Thyroid gland (tissue), 4 donors: ENCODE measurements around the gene ZBTB16. TPM values are rescaled to one million over a fixed set of nuclear protein-coding genes. Genes with fewer than 3 reads are reported as not detected.

Experiments
- DNase-seq, 2 donors: peaks; one replicate each; pipeline ENCODE4 v3.0.0-alpha.2; 2019
- H3K27ac ChIP-seq, 3 donors: fragments of 200-600 bp; sonication (generic); 1 replicate in 2 of 3; 2 replicates in 1 of 3; pipeline ENCODE4 v1.5.1; 2016 to 2019; ENCODE audit warnings: mild to moderate bottlenecking in 1 of 3, moderate library complexity in 1 of 3
- H3K27me3 ChIP-seq: fragments of 200-600 bp; sonication (generic); one replicate; pipeline ENCODE4 v1.5.1; 2019
- H3K36me3 ChIP-seq, 2 donors: fragments of 200-600 bp; sonication (generic); one replicate each; pipeline ENCODE4 v1.5.1; 2016 to 2019
- H3K4me1 ChIP-seq, 2 donors: fragments of 200-600 bp; sonication (generic); one replicate each; pipeline ENCODE4 v1.5.1; 2017 to 2019
- H3K4me3 ChIP-seq, 3 donors: fragments of 200-600 bp; sonication (generic); replicated peaks in 1 of 3; 1 replicate in 2 of 3; 2 replicates in 1 of 3; pipeline ENCODE4 v1.5.1; 2016; ENCODE audit warnings: mild to moderate bottlenecking in 1 of 3
- H3K9me3 ChIP-seq: fragments of 200-600 bp; sonication (generic); one replicate; pipeline ENCODE4 v1.5.1; 2017
- CTCF ChIP-seq, 6 experiments: fragments of 200-600 bp in 3 of 6; fragments of 450-650 bp in 3 of 6; sonication (generic) in 3 of 6; IDR thresholded peaks; one replicate each; pipeline ENCODE4 v1.5.1; 2016 to 2019; ENCODE audit warnings: antibody characterized with exemption in 6 of 6, mild to moderate bottlenecking in 2 of 6, inconsistent platforms in 1 of 6, moderate library complexity in 1 of 6
- POLR2A ChIP-seq, 2 donors: fragments of 450-650 bp; IDR thresholded peaks; one replicate each; pipeline ENCODE4 v1.6.1; 2017; ENCODE audit warnings: antibody characterized with exemption in 2 of 2, mild to moderate bottlenecking in 2 of 2, moderate library complexity in 1 of 2
- WGBS, 2 donors: methylation state at CpG; one replicate each; pipeline ENCODE4 v1.1.5; 2017; 5-methylcytosine and 5-hydroxymethylcytosine counted together
- intact Hi-C: fragments of 100-400 bp; cut with DNase I; formaldehyde crosslinking; loops from one replicate; pipeline ENCODE4 v1.15.1; 2023
- total RNA-seq, 4 donors: library from RNA; depleted of rRNA; stranded (reverse); fragments of >200 nt; gene quantifications; one replicate each; pipeline ENCODE4 v1.2.3, GENCODE V29; 2016

Gene ZBTB16
- total RNA-seq, 4 donors from 2014 or later: 157 to 385 (median 177) TPM

- no peaks in the 10 kb centered on the region for H3K36me3 ChIP-seq
- TF ChIP-seq CTCF (IDR thresholded peaks at IDR 0.05): no peak
- no peak for TF ChIP-seq POLR2A (IDR thresholded peaks at IDR 0.05)
- 64 to 66% methylated on average over 5 of the region's 5 CpGs for WGBS, 2 donors
Observed at GRCh38 chr11:114148013-114148382, 88.5 kb downstream of the ZBTB16 start.

DNA sequence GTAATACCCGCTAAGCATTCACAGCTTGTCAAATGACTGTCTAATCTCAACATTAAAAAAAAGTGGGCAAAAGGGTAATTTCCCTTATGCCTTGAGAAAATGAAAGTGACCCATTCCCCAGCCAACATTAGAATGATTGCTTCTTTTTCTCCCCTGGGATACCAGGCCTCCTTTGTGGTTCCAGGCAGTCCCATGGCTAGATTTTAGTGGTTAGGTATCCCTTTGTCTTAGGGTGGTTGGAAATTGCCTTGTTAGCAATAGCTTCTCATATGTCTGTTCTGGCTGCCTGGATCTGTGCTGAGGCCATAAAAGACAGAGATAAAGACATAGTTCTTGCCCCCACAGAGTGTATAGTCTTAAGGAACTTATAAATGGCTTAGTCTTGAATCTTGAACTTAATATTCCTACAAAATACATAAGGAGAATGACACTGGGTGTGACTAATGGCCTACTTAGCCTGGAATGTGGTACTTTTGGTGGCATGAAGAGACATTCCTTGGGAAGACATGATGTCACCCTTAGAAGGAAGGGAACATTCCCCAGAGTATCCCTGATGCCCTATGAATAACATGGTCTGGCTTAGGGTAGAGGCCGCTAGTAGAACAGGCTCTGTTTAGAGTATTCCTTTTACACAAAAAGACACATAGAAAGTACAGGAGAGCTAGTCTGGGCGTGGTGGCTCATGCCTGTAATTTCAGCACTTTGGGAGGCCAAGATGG, 90.3 kb downstream of the ZBTB16 start:
- Histone ChIP-seq H3K9me3 (no peaks in the 10 kb centered on the region), H3K4me3 (no peak overlapping the region), H3K27ac (peak overlapping the region; percentile 42 to 100 (median 53)), H3K27me3 (no peaks in the 10 kb centered on the region), H3K4me1 (peaks cover 64 to 91% of the 10 kb centered on the region in 2 donors), H3K36me3 (no peaks in the 10 kb centered on the region)
- no peak for DNase-seq
- TF ChIP-seq CTCF (IDR thresholded peaks at IDR 0.05) (no peak), POLR2A (IDR thresholded peaks at IDR 0.05) (no peak)
- intact Hi-C loops: no loop called here
- 93 to 97% methylated on average over 3 of the region's 3 CpGs for WGBS, 2 donors

More at GRCh38 chr11:114148013-114148382, 88.5 kb downstream of the ZBTB16 start:
- DNase-seq: no peak
- intact Hi-C loops: no loop called here
- Histone ChIP-seq H3K27ac (peak overlapping the region; percentile 20 to 60 (median 26)), H3K4me1 (peaks cover 57 to 91% of the 10 kb centered on the region in 2 donors), H3K27me3 (no peaks in the 10 kb centered on the region), H3K9me3 (no peaks in the 10 kb centered on the region), H3K4me3 (no peak overlapping the region)

DNA sequence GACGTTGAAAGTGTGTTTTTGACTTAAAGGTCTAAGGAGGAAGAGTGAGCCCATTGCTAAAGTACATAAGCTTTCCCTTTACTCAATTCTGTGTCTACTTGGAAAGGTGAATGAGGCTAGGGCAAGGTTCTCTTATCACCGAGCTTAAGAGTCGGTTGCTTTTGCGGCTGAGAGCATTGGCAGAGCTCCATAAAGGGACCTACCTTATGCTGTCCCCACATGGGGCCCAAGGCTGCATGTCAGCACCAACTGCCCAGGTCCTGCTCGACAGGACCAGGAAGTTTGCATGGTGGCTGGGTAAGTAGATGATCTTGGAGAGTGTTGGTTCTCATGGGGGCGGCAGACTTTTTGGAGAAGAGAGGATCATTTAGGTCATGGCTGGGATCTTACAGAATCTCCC, 91.2 kb downstream of the ZBTB16 start:
- peaks cover 73 to 97% of the 10 kb centered on the region in 2 donors for H3K4me1 ChIP-seq
- H3K27ac ChIP-seq: peak overlapping the region; percentile 42 to 100 (median 53)
- intact Hi-C loops: no loop called here
- no peak overlapping the region for H3K4me3 ChIP-seq
- H3K36me3 ChIP-seq: no peaks in the 10 kb centered on the region
- 65 to 67% methylated on average over 6 of the region's 6 CpGs for WGBS, 2 donors
- H3K9me3 ChIP-seq: no peaks in the 10 kb centered on the region
- TF ChIP-seq POLR2A (IDR thresholded peaks at IDR 0.05): no peak
- no peak for TF ChIP-seq CTCF (IDR thresholded peaks at IDR 0.05)
- H3K27me3 ChIP-seq: no peaks in the 10 kb centered on the region
- no peak for DNase-seq

GRCh38 chr11:114151631-114152030, 92.1 kb downstream of the ZBTB16 start:
- H3K4me1 ChIP-seq: peaks cover 76 to 99% of the 10 kb centered on the region in 2 donors
- peaks cover 0 to 5% of the 10 kb centered on the region in 2 donors for H3K36me3 ChIP-seq
- H3K9me3 ChIP-seq: no peaks in the 10 kb centered on the region
- H3K27me3 ChIP-seq: no peaks in the 10 kb centered on the region
- H3K4me3 ChIP-seq: no peak overlapping the region
- no peak for TF ChIP-seq CTCF (IDR thresholded peaks at IDR 0.05)
- no peak for TF ChIP-seq POLR2A (IDR thresholded peaks at IDR 0.05)
- H3K27ac ChIP-seq: peak overlapping the region; percentile 15 to 100 (median 53)
- DNase-seq: no peak
- intact Hi-C loops: no loop called here
- WGBS, 2 donors: 100% methylated on average over 1 to 2 of the region's 2 CpGs

DNA sequence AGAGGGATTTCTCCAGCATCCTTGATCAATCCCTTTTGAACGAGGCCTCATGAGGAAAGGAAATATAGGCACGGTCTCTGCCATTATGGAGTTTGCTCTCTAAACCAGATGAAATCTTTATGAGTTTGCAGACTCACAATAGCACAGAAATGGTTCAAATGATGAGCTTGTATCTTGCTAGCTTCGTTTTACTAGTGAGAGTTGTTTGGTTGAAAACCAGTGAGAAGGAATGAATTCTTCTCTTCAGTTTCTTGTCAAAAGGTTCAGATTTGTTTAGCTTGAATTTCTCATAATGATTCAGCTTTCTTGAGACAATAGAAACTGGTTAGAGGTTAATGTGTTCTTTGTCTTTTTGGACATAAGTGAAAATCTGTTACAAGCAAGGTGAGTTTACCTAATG, 92.7 kb downstream of the ZBTB16 start:
- WGBS, 2 donors: 93 to 97% methylated on average over 3 of the region's 3 CpGs
- H3K36me3 ChIP-seq: peaks cover 1 to 9% of the 10 kb centered on the region in 2 donors
- peak overlapping the region; percentile 10 to 100 (median 53) for H3K27ac ChIP-seq
- DNase-seq: no peak
- H3K4me1 ChIP-seq: peaks cover 76 to 99% of the 10 kb centered on the region in 2 donors
- no peaks in the 10 kb centered on the region for H3K9me3 ChIP-seq
- intact Hi-C loops: no loop called here
- TF ChIP-seq CTCF (IDR thresholded peaks at IDR 0.05): no peak
- no peak for TF ChIP-seq POLR2A (IDR thresholded peaks at IDR 0.05)
- H3K4me3 ChIP-seq: no peak overlapping the region
- H3K27me3 ChIP-seq: no peaks in the 10 kb centered on the region
